ENCODE measurements around the gene ICAM4.

The ICAM4 gene

GRCh38 chr19:10288662-10289166, 2.0 kb downstream of the ICAM4 start:
- FAIRE-seq: no peak
- DNase-seq (ENCODE audit: insufficient read length, low spot score): peak; percentile 56
- no peak for TF ChIP-seq CTCF (IDR thresholded peaks at IDR 0.05; ENCODE audit: insufficient read depth, missing control alignments)

DNA sequence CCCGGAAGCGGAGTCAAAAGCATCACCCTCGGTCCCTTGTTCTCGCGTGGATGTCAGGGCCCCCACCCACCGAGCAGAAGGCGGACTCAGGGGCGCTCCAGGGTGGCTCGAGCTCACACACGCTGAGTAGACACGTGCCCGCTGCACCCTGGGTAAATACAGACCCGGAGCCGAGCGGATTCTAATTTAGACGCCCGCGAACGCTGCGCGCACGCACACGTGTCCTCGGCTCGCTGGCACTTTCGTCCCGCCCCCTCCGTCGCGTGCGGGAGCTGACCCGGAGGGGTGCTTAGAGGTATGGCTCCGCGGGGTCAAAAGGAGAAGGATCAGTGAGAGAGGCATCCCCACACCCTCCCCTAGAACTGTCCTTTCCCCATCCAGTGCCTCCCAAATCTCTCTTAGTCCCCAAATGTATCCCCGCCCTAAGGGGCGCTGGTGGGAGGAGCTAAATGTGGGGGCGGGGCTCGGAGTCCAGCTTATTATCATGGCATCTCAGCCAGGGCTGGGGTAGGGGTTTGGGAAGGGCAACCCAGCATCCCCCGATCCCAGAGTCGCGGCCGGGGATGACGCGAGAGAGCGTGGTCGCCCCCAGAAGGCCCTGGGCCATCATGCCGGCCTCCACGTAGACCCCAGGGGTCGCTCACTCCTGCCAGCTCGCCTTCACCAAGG, 2.5 kb downstream of the ICAM4 start:
- DNase-seq (ENCODE audit: insufficient read length, low spot score) (peak; percentile 55), FAIRE-seq (no peak)
- no peak for TF ChIP-seq CTCF (IDR thresholded peaks at IDR 0.05; ENCODE audit: insufficient read depth, missing control alignments)

- FAIRE-seq: no peak
- DNase-seq (ENCODE audit: insufficient read length, low spot score): no peak
- TF ChIP-seq CTCF (IDR thresholded peaks at IDR 0.05; ENCODE audit: insufficient read depth, missing control alignments): no peak
These were observed 3.1 kb downstream of the ICAM4 start, which contains the start of gene ICAM5 for GRCh38 chr19:10289836-10290356. TSS of gene ICAM5 (plus strand) at chr19:10289952. CDS start at chr19:10290044, 92 bp downstream.

- DNase-seq (ENCODE audit: insufficient read length, low spot score) (no peak), FAIRE-seq (no peak)
- no peak for TF ChIP-seq CTCF (IDR thresholded peaks at IDR 0.05; ENCODE audit: insufficient read depth, missing control alignments)
These were observed 3.7 kb downstream of the ICAM4 start for GRCh38 chr19:10290357-10290875.

- no peak for TF ChIP-seq CTCF (IDR thresholded peaks at IDR 0.05; ENCODE audit: insufficient read depth, missing control alignments)
- peak; percentile 69 for DNase-seq (ENCODE audit: insufficient read length, low spot score)
- FAIRE-seq: no peak
These were observed 4.3 kb downstream of the ICAM4 start for GRCh38 chr19:10290876-10291553.

- no peak for TF ChIP-seq CTCF (IDR thresholded peaks at IDR 0.05; ENCODE audit: insufficient read depth, missing control alignments)
- FAIRE-seq (no peak), DNase-seq (ENCODE audit: insufficient read length, low spot score) (no peak)
These were observed 4.9 kb downstream of the ICAM4 start for GRCh38 chr19:10291554-10292205.
